HepG2 (cell line): Measurements from ENCODE around the gene ATP13A5. TPM values are rescaled to one million over a fixed set of nuclear protein-coding genes. Genes with fewer than 3 reads are reported as not detected.

Source experiments
- ATAC-seq: fragments of 200-7000 bp; cut with Tn5 transposase; 3 replicates; pipeline ENCODE4 v1.9.1; 2020; ENCODE audit warnings: mild to moderate bottlenecking, moderate library complexity
- BruUV-seq: library from RNA; stranded (reverse); fragments of 400-500 nt; replicated peaks from 2 replicates; lab custom pipeline; 2021; lab: Mats Ljungman, UMichigan
- CTCF ChIA-PET: fragments of 300-600 bp; formaldehyde crosslinking; extraction: SDS; loops from one replicate; lab custom pipeline; 2021; ENCODE audit warnings: low total read pairs, inconsistent platforms, low intra/inter-chr PET ratio; lab: Yijun Ruan, JAX
- POLR2A ChIA-PET: fragments of 350-600 bp; sonication (Branson Sonifier 250); formaldehyde crosslinking; loops from one replicate; lab custom pipeline; 2020; ENCODE audit warnings: antibody characterized with exemption, inconsistent platforms; lab: Yijun Ruan, JAX
- DNase-seq: peaks from one replicate; pipeline ENCODE4 v3.0.0-alpha.2; 2015; ENCODE audit warnings: low spot score
- FAIRE-seq: peaks from 3 replicates; lab custom pipeline; 2011; peaks lifted over from hg19 to GRCh38; lab: Jason Lieb, UNC
- H2AFZ ChIP-seq: one replicate; pipeline ENCODE4 v1.6.1; 2011; ENCODE audit warnings: low read length, inconsistent platforms
- H3K27ac ChIP-seq: fragments of 300-600 bp; 3 replicates; pipeline ENCODE4 v1.8.0; 2011; ENCODE audit warnings: mixed run types, mild to moderate bottlenecking, mixed read lengths, low read length, inconsistent platforms; ENCODE audit not compliant: insufficient read depth; ENCODE audit errors: extremely low read length
- H3K27me3 ChIP-seq, 2 experiments: fragments of 200-600 bp in 1 of 2; 2 replicates in 1 of 2; 3 replicates in 1 of 2; pipeline versions ENCODE4 v1.6.0 to v1.8.0; 2011; ENCODE audit warnings: low read length in 2 of 2, mild to moderate bottlenecking in 2 of 2, moderate library complexity in 2 of 2, inconsistent platforms in 1 of 2; ENCODE audit not compliant: insufficient read depth in 2 of 2, control insufficient read depth in 1 of 2
- H3K36me3 ChIP-seq, 2 experiments: fragments of 200-600 bp in 1 of 2; replicated peaks in 1 of 2; 2 replicates in 1 of 2; 3 replicates in 1 of 2; pipeline versions ENCODE4 v1.5.1 to v1.8.0; 2011; ENCODE audit warnings: low read length in 2 of 2, inconsistent platforms in 1 of 2; ENCODE audit not compliant: insufficient read depth in 2 of 2, control insufficient read depth in 1 of 2
- H3K4me1 ChIP-seq: 2 replicates; pipeline ENCODE4 v1.5.1; 2012; ENCODE audit warnings: low read length, inconsistent platforms; ENCODE audit not compliant: insufficient read depth
- H3K4me2 ChIP-seq: 2 replicates; pipeline ENCODE4 v1.6.0; 2011; ENCODE audit warnings: low read depth, low read length, inconsistent platforms
- H3K4me3 ChIP-seq, 3 experiments: fragments of 200-600 bp in 1 of 3; sonication (generic), shearing (Covaris generic) in 1 of 3; replicated peaks in 1 of 3; 2 replicates each; pipeline ENCODE4 v1.5.1; 2011 to 2016; ENCODE audit warnings: low read length in 3 of 3, inconsistent platforms in 2 of 3, low read depth in 2 of 3, mild to moderate bottlenecking in 2 of 3, control low read depth in 1 of 3, mixed read lengths in 1 of 3; ENCODE audit not compliant: insufficient read depth in 1 of 3
- H3K79me2 ChIP-seq: one replicate; pipeline ENCODE4 v1.6.1; 2011; ENCODE audit warnings: low read length, inconsistent platforms; ENCODE audit not compliant: insufficient read depth
- H3K9ac ChIP-seq: 2 replicates; pipeline ENCODE4 v1.6.0; 2011; ENCODE audit warnings: mild to moderate bottlenecking, low read depth, low read length, inconsistent platforms; ENCODE audit not compliant: insufficient read depth
- H3K9me3 ChIP-seq: 2 replicates; pipeline ENCODE4 v1.5.1; 2012; ENCODE audit warnings: mild to moderate bottlenecking, low read length
- H4K20me1 ChIP-seq: 2 replicates; pipeline ENCODE4 v1.6.0; 2011; ENCODE audit warnings: inconsistent platforms, mild to moderate bottlenecking, low read length, moderate library complexity; ENCODE audit not compliant: insufficient read depth
- ATF7 ChIP-seq, 2 experiments: fragments of 450-650 bp in 1 of 2; sonication (generic) in 1 of 2; formaldehyde crosslinking in 1 of 2; IDR thresholded peaks; 2 replicates each; pipeline versions ENCODE4 v1.4.0 to v1.6.1; 2016 to 2020; ENCODE audit warnings: antibody characterized with exemption in 1 of 2, mild to moderate bottlenecking in 1 of 2, missing genetic modification reagents in 1 of 2
- DBP ChIP-seq: sonication (generic); formaldehyde crosslinking; IDR thresholded peaks from 2 replicates; pipeline ENCODE4 v1.4.0; 2020; ENCODE audit warnings: missing genetic modification reagents; ENCODE audit errors: not compliant biosample characterization
- JUND ChIP-seq: sonication (generic); formaldehyde crosslinking; IDR thresholded peaks from 2 replicates; pipeline ENCODE4 v1.8.0; 2022; ENCODE audit warnings: mild to moderate bottlenecking, missing genetic modification reagents
- PREB ChIP-seq: sonication (generic); formaldehyde crosslinking; IDR thresholded peaks from 2 replicates; pipeline ENCODE4 v1.4.0; 2020; ENCODE audit warnings: missing genetic modification reagents
- RBM39 ChIP-seq: fragments of 200-400 bp; formaldehyde crosslinking; IDR thresholded peaks from one replicate; pipeline ENCODE4 v1.6.1; 2018; ENCODE audit warnings: antibody characterized with exemption, mild to moderate bottlenecking, low read depth, low read length; ENCODE audit not compliant: poor library complexity, severe bottlenecking
- SIX1 ChIP-seq: sonication (generic); formaldehyde crosslinking; IDR thresholded peaks from 2 replicates; pipeline ENCODE4 v1.4.0; 2020; ENCODE audit warnings: missing genetic modification reagents, borderline replicate concordance
- XBP1 ChIP-seq: sonication (generic); formaldehyde crosslinking; IDR thresholded peaks from 2 replicates; pipeline ENCODE4 v1.5.0; 2020; ENCODE audit warnings: missing genetic modification reagents
- ZHX2 ChIP-seq, 2 experiments: sonication (generic) in 1 of 2; formaldehyde crosslinking in 1 of 2; IDR thresholded peaks; 2 replicates each; pipeline versions ENCODE4 v1.6.1 to v1.9.0; 2014 to 2022; ENCODE audit warnings: antibody characterized with exemption in 1 of 2, borderline replicate concordance in 1 of 2, inconsistent platforms in 1 of 2, low read depth in 1 of 2, missing genetic modification reagents in 1 of 2
- ZSCAN30 ChIP-seq: sonication (generic); formaldehyde crosslinking; IDR thresholded peaks from 2 replicates; pipeline ENCODE4 v1.5.0; 2020; ENCODE audit warnings: mild to moderate bottlenecking, missing genetic modification reagents
- WGBS: methylation state at CpG from one replicate; pipeline ENCODE4 v1.1.6; 2017; ENCODE audit warnings: low lambda C conversion rate; 5-methylcytosine and 5-hydroxymethylcytosine counted together
- in situ Hi-C: cut with HindIII; loops from 2 replicates; pipeline ENCODE4 v1.10.0; 2017; ENCODE audit warnings: low pct_unique_long_range_greater_than_20kb; ENCODE audit not compliant: extremely low pct_ligation_motif_present
- intact Hi-C: fragments of 100-400 bp; cut with micrococcal nuclease; formaldehyde crosslinking; loops from one replicate; pipeline ENCODE4 v1.10.0; 2022; ENCODE audit not compliant: unreplicated experiment
- polyA plus RNA-seq, 8 experiments: library from polyadenylated mRNA; depleted of rRNA in 3 of 8; stranded (reverse) in 7 of 8; unstranded in 1 of 8; fragments of >200 nt; fragmentation: Illumina TruSeq in 4 of 8; extraction: Trizol in 4 of 8; gene quantifications; 2 replicates each; pipeline versions ENCODE4 v1.2.1 to v1.2.3, GENCODE V29; 2011 to 2016; ENCODE audit warnings: low read depth in 4 of 8, missing spikeins in 1 of 8, mixed read lengths in 1 of 8; ENCODE audit not compliant: insufficient read depth in 1 of 8
- total RNA-seq, 5 experiments: library from RNA; depleted of rRNA; stranded (reverse); fragments of >200 nt; fragmentation: Illumina TruSeq; extraction: Trizol; gene quantifications; 2 replicates each; pipeline ENCODE4 v1.2.3, GENCODE V29; 2016; ENCODE audit warnings: low read depth in 1 of 5

Gene ATP13A5
- total and polyA plus RNA-seq, 2 of the 13 experiments (the other 11 are each of a cell fraction or from before 2014, with no cell fraction given), result not detected

GRCh38 chr3:193377591-193377990 lies 962 bp downstream of the ATP13A5 start:
- 0% methylated on average over 2 of the region's 2 CpGs for WGBS
- H3K27ac ChIP-seq, result no peak overlapping the region
- no peak for ATAC-seq

More at GRCh38 chr3:193377591-193377990, 962 bp downstream of the ATP13A5 start:
- ChIA-PET POLR2A (no interaction called here), CTCF (no interaction called here)
- H4K20me1 ChIP-seq, result no peaks in the 10 kb centered on the region
- no peaks in the 10 kb centered on the region for H3K9me3 ChIP-seq
- H3K79me2 ChIP-seq, result no peaks in the 10 kb centered on the region
- no peaks in the 10 kb centered on the region for H3K27me3 ChIP-seq
- no peaks in the 10 kb centered on the region for H3K36me3 ChIP-seq
- in situ Hi-C loops, result no loop called here
- H3K4me3 ChIP-seq, result no peak overlapping the region
- BruUV-seq, result no TSS peak
- FAIRE-seq (no peak), DNase-seq (no peak)
- no peak overlapping the region for H2AFZ ChIP-seq
- TF ChIP-seq RBM39 (no peak), ZHX2 (IDR thresholded peaks at IDR 0.05; ENCODE audit: low read depth) (no peak), ZHX2 (CRISPR knock-in tag; IDR thresholded peaks at IDR 0.05; ENCODE audit: borderline replicate concordance) (no peak), XBP1 (CRISPR knock-in tag) (no peak), PREB (CRISPR knock-in tag) (no peak), JUND (CRISPR knock-in tag) (no peak), DBP (no peak), ATF7 (IDR thresholded peaks at IDR 0.05) (no peak), ATF7 (CRISPR knock-in tag; IDR thresholded peaks at IDR 0.05) (no peak), ZSCAN30 (CRISPR knock-in tag) (no peak), SIX1 (CRISPR knock-in tag) (no peak)
- intact Hi-C loops, result no loop called here
- no peaks in the 10 kb centered on the region for H3K4me1 ChIP-seq
- H3K4me2 ChIP-seq, result no peak overlapping the region
- no peak overlapping the region for H3K9ac ChIP-seq
